AG09309 (cell line): ENCODE results near the gene SERTAD2.

Experiments
- DNase-seq: peaks from one replicate; pipeline ENCODE4 v3.0.0-alpha.2; 2010; ENCODE audit warnings: low read depth
- H3K4me3 ChIP-seq: 2 replicates; pipeline ENCODE4 v1.5.1; 2011; ENCODE audit warnings: mild to moderate bottlenecking, low read depth, low read length, moderate library complexity; ENCODE audit not compliant: control insufficient read depth
- CTCF ChIP-seq: IDR thresholded peaks from 2 replicates; pipeline ENCODE4 v1.5.1; 2011; ENCODE audit warnings: mild to moderate bottlenecking, low read depth, low read length, inconsistent platforms; ENCODE audit not compliant: insufficient read depth, control insufficient read depth; ENCODE audit errors: missing control alignments

Gene SERTAD2

GRCh38 chr2:64587561-64587960, 66.2 kb downstream of the SERTAD2 start:
- no peak overlapping the region for H3K4me3 ChIP-seq
- TF ChIP-seq CTCF = no peak
- DNase-seq = no peak

GRCh38 chr2:64586883-64587481, 66.7 kb downstream of the SERTAD2 start:
- H3K4me3 ChIP-seq = no peak overlapping the region
- TF ChIP-seq CTCF = peak; percentile 60
- DNase-seq = peak; percentile 27

GRCh38 chr2:64586054-64586453, 67.7 kb downstream of the SERTAD2 start:
- DNase-seq = no peak
- TF ChIP-seq CTCF = no peak
- H3K4me3 ChIP-seq = no peak overlapping the region

GRCh38 chr2:64582774-64583340, 70.9 kb downstream of the SERTAD2 start:
- TF ChIP-seq CTCF = no peak
- no peak for DNase-seq
- H3K4me3 ChIP-seq = no peak overlapping the region

GRCh38 chr2:64581777-64582539, 71.8 kb downstream of the SERTAD2 start:
- no peak for DNase-seq
- TF ChIP-seq CTCF = no peak
- H3K4me3 ChIP-seq = no peak overlapping the region
